Kidney capillary endothelial cell (primary cell): ENCODE data around the gene CIB4.

Experiments
- DNase-seq: peaks from one replicate; pipeline ENCODE4 v3.0.0-alpha.2; 2018; ENCODE audit warnings: low spot score

CIB4 gene

DNA sequence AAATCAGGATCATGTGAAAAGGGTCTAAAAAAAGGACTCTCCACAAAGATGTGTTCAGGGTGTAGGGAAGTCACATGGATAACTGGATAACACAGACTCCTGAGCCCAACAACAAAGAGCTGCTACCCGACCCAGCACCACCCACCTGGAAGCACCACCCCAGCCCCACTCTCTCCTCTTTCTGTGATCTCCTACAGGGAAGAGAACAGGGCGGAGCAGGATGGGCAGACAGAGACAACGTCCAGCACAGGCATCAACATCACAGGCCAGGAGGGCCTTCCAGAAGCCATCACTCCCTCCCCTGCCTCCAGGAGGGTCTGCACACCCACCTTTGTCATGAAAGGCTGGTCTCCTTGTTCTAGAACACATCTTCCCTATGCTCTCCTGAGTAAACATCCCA, 1.3 kb upstream of the CIB4 start:
- no peak for DNase-seq

DNA sequence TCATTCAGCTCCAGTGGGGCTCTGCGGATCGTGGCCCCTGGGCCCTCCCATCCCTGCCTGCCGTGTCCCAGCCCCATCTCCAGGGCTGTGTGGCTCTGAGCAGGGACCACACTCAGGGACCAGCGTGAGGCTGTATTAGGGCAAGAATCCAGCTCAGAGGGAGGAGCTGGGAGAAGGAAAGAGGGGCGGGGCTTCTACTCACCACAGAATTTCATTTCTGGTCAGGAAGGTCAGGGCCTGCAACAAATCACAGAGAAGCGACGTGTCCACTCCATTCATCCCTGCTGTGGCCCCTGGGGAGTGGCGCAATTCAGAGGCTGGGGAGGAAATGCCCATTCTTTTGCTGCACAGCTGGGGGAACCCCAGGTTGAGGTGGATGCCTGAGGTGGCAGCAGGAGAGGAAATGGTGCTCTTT, 828 bp downstream of the CIB4 start:
- no peak for DNase-seq

DNA sequence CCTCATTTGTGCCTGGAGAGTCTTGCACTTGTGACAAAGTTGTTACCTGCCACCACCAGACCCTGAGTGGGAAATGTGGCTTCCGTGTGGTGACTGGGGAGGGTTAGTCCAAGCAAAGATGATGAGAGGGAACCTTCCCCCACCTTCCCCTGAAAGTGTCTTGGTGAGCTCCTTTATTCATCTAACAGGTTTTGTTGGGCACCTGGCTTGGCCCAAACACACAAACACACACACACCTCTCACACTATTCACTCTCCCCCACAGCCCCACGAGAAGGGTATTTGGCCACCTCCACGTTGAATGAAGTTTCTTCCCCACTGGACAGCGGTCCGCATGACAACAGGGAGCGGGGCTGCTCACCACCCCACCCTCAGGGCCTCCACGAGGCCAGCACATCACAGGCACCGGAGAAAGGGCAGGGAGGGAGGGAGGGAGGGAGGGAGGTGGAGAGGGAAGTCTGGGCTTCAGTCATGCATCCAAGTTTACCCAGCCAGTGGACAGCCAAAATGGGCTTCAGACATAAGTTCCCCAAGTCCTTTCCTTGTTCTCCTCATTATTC, 1.4 kb downstream of the CIB4 start:
- DNase-seq, result no peak

DNA sequence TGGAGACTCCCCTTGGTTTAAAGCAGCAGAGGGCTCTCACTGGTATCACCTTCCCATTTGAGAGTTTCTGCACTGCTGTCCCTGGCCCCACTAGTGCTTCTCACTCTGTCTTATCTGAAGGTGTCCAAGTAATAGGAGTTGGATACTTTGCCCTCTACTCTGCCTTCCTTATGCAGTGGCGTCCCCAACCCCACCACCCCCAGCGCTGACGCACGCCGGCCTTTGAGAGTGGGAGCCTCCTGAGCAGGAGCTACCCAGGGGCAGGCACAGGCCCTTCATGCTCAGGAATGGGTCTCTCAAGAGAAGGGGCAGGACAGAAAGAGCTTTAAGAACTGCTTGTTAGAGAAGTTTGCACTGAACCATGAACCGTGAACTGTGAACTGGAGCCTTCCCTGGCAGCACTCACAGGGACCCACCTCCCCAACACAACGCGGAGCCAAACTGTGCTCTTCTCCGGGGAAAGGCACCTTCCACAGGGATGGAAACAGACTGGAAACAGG, 3.3 kb downstream of the CIB4 start:
- DNase-seq, result no peak

GRCh38 chr2:26636935-26637334, 4.2 kb downstream of the CIB4 start:
- no peak for DNase-seq

GRCh38 chr2:26635401-26635800, 5.8 kb downstream of the CIB4 start:
- DNase-seq, result no peak

- no peak for DNase-seq
Observed at GRCh38 chr2:26634636-26635230, 6.4 kb downstream of the CIB4 start.

- no peak for DNase-seq
Observed at GRCh38 chr2:26633993-26634595, 7.1 kb downstream of the CIB4 start.

GRCh38 chr2:26633351-26633945, 7.7 kb downstream of the CIB4 start:
- no peak for DNase-seq

- DNase-seq, result no peak
Observed at GRCh38 chr2:26632624-26633185, 8.5 kb downstream of the CIB4 start.

GRCh38 chr2:26631401-26632170, 9.6 kb downstream of the CIB4 start:
- no peak for DNase-seq

- DNase-seq, result no peak
Observed at GRCh38 chr2:26630669-26631360, 10.4 kb downstream of the CIB4 start.

GRCh38 chr2:26630235-26630634, 10.9 kb downstream of the CIB4 start:
- DNase-seq, result no peak

DNA sequence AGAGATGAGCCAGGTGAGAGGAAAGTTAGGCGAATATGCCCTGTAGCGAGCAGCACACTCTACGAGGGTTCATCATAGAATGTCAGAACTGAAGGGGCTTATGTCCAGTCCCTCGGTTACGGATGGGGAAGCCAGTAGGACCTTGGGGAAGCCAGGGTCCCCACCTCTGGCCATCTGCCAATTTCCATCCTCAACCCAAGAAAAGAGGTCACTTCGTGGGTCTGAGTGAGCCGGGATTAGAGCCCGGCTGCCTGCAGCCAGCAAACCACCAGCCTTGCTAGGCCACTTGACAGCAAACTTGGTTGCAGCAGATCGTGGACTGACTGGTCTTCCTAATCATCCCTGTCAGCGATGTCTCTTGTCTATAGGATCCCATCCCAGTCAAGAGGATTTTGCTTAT, 11.4 kb downstream of the CIB4 start:
- no peak for DNase-seq

GRCh38 chr2:26629346-26629630, 11.9 kb downstream of the CIB4 start:
- no peak for DNase-seq

GRCh38 chr2:26628561-26629345, 12.4 kb downstream of the CIB4 start:
- DNase-seq, result no peak

DNA sequence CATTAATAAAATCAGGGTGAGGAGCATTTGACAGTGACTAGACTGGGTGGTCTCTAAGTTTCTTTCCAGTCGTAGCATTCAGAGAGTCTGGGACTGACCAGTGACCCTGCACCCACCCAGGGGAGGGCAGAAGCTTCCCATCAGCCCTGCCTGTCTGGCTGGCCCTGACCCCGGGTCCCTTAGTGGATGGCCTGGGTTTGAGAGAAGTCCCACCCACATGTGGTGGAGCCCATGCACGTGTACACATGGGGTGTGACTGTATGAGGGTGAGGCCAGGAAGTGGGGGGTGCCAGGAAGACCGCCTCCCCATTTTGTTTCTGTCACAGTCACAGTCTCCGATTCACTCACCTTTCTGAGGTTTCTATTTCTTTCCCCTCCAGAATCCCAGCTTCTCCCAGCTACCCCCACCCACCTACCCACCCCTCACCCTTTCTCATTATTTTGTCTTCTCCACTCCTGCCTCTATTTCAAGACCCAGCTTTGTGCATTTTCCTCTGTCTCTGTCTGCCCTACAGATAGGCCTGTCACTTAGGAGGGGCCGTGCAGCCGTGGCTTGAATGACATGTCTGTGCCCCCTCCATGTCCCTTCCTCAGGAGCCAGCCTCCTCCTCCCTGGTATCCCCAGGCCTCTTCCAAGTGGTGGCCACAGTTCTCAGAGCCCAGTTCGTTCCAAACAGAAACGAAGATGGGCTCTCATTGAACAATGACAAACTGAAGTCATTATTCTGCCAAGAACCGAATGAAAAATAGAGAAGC, 13.6 kb downstream of the CIB4 start:
- no peak for DNase-seq

GRCh38 chr2:26626606-26627005, 14.6 kb downstream of the CIB4 start:
- DNase-seq, result no peak

- DNase-seq, result no peak
Observed at GRCh38 chr2:26623541-26624495, 17.3 kb downstream of the CIB4 start.
